ENCODE results near the gene SIK3.

The SIK3 gene

DNA sequence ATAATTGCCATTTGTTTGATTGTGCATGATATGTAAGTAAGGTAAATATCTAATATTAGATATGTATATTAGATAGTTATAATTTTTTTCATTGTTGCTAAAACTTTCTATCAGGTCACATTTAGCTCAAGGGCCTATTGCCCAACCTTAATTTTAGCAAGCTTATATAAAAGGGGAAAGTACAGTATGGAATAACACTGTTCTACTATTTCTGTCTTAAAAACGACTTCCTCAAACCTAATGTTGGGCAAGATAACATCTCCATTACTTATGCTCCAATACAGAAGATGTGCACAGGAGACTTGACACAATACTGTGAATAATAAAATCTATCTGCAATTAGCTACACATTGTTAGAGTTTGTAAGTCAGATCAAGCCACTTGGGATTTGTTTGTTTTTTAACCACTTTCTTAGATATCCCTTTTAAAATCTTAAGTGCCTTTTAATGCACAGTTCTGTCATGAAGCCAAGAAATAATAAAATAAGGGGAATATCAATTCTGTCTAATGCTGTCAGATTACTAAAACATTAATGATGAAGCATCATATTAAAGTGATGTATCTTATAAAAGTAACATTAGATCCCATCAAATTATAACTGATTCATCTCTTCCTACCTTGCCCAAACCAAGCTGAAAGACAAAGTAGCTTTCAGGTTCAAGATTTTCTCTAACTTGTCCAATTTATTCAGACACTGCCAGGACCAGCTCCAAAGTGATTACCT lies 98.1 kb downstream of the SIK3 start:
- DNase-seq = no peak

DNA sequence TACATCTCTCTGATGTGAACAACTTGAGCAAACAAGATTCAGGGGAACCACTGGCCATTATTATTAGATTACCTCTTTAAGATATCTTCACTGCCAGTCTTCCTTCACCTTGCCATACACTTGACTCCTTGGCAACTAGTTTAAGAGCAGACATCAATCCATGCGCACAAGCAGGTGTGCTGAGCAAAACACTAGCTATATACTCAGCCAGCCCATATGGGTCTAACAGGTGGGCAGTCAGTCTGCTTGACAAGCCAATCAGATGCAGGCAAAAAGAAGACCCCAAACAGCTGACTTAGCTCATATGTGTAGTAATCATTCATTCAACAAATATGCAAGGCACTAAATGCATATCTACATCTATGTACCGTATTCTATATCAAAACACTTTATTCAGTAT lies 101.2 kb downstream of the SIK3 start:
- no peak for DNase-seq

DNA sequence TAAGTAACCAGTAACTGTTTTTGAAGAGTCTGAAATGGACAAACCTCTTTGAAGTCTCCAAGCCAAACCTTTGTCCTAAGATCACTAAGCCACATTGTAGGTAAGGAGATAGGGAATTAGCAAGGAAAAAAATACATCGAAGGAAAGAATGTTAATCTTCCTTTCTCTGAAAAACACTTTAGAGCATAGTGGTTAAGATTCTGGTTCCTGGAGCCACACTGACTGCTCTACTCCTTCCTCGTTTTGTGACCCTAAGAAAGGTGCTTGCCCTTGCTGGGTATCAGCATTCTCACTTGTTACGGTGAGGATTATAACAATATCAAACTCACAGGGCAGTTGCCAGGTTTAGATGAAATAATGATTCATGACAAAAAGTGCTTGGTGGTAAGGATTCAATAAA lies 104.0 kb downstream of the SIK3 start:
- DNase-seq = no peak

DNA sequence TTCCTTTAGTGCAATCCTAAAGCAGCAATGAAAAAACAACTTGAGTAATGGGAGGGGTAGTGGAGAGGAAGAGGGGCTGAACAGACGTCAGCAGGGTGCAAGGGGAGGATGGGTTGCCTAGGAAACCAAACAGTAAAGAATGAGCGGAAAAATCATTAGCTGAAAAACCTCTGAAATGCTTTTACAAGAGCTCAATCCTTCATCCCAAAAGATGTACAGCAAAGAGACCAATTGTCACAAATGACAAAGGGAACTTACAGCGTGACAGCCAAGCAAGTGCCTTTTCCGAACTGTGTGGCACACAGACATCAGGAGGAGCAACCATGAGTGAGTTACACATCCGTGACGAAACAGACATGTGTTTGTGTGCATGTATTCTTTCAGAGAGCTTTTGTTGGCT lies 104.6 kb downstream of the SIK3 start:
- peak; percentile 28 to 61 (median 51) for DNase-seq

DNA sequence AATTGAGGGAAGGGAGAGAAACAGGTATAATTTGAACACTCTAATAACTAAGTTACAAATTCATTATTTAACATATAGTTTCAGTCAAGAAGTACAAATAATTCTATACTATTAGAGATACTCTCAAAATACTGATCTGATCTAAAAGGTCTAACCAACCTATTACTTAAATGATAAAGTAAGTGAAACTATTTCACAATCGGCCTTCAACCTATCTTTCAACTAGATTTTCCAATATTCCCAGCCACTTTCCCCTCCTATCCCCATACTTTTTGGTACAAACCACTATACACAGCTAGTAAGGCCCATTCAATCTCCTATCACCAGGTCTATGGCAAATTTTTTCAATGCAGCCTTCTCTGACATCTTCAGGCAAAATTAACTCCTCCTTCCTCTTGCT lies 106.7 kb downstream of the SIK3 start:
- no peak for DNase-seq

DNA sequence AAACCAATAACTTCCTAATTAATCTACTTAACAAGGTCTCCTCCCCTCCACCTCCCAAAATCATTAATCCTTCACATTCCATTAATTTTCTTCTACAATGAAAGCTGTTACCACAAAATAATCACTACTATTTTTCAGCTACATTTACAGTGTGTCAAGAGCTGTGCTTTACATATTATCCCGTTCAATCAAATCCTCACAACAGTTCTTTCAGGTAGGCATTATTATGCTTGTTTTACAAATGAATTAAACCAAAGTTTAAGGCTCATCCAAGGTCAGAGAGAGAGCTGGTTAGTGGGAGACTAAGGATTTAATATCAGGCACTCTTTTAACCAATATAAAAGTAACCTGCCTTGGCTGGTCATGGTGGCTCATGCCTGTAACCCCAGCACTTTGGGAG lies 107.4 kb downstream of the SIK3 start:
- DNase-seq = no peak

DNA sequence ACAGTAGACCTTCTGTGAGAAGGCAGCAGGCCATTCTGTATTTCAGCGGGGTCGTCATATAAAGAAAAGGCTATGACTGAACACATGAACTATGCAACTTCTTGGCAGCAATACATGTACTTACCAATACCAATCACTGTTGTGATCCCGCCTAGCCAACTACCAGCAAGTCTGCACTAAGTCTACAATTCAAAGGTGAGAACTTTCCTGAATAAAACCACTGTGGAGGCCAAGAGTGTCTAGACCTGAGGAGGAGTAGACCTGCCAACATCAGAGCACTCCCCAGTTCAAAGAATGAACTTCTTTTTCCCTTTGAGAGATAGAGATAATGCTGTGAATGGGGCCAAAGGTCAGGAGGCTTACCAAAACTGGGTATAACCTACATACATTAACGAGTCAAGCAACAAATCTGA lies 108.2 kb downstream of the SIK3 start:
- DNase-seq = no peak

DNA sequence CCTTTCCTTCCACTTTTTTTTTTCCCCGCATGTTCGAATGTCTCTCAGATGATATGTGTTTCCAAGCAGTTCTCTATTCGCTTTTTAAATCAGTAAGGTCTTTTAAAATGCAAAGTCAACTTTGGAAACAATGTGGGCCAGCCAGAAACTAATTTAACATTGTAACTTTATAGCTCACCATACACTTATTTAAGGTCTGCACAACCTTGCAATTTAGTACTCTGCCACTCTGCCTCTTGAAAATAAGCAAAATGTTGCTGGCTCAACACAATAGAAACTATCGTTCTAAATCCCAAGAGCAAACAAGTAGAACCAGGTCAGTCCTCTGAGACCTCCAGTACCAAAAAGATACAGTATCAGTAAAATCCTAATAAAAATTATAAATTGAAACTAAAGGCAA lies 109.0 kb downstream of the SIK3 start:
- no peak for DNase-seq

DNA sequence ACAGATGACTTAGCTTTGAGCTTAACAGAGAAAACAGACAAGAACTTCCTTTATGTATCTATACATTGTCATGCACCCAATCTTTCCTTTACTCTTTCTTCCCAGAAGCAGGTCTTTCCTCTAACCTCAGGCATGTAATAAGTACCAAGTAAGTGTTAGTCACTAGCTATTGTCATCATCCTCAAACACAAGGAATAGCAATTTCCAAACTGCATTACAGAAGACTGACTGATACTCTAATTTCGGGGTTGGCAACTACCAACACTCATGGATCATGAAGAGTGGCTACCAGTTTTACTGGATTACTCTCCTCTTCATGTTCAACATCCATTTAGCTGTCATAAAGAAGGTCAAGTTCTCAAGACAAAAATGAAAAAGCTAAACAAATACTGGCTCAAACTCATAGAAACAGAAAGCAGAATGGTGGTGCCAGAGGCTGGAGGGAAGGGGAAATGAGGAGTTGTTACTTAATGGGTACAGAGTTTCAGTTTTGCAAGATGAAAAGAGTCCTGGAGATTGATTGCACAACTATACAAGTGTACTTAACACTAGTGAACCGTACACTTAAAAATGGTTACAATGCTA lies 111.6 kb downstream of the SIK3 start:
- no peak for DNase-seq

DNA sequence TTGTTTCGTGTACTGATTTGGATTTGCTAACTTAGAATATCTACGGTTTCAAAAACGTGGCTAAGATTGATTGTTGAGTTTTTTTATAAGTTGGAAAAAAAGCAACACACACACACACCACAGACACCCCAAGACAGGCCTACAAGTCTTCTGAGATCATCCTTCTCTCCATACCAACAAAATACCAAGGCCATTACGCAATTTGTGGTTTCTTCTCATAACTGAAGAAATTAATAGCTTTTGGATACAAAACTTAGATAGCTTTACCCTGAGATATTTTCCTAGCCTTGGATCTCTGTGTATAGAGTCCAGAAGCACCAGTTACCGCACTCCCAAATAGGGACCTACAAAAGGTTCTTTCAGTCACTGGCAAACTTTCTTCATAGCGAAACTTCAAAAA lies 113.6 kb downstream of the SIK3 start:
- DNase-seq = no peak

DNA sequence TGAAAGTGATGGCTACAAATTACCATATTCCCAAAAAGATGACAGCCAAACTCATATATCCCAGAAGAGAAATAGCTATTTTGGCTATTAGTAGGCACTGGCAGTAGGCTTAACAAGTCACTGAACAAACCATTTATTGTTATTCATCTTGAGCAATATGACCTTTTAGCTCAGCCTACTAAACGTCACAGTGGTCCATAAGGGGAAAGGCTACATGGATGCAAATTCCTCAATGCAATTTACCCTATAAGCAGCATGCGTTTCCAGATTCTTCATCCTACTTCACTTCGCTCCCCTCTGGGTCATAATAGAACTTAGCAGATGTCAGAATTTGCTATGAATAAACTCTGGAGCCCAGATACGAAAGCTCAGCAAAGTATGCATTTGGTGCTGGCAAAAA lies 114.0 kb downstream of the SIK3 start:
- DNase-seq = no peak

DNA sequence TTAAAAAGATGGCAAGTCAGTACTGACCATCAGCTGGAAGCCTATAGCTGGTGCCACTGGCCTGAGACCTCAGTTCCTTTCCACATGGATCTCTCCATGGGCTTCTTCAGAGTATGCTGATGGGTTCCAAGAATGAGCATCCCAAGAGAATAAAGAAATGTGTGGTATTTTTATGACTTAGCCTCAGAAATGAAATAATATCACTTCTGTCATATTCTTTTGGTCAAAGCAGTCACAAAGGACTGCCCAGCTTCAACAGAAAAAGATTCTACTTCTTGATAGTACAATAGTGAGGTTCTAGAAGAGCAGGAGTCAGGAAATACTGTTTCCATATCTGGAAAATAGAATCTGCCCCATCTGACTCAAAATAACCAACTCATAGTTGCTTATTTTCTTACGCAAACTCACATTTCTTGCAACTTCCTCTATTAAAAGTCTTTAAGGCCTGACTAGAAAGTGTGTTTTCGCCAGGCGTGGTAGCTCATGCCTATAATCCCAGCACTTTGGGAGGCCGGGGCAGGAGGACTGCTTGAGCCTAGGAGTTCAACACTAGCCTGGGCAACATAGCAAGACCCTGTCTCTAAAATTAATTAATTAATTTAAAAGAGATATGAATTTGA lies 116.9 kb downstream of the SIK3 start:
- DNase-seq = no peak

DNA sequence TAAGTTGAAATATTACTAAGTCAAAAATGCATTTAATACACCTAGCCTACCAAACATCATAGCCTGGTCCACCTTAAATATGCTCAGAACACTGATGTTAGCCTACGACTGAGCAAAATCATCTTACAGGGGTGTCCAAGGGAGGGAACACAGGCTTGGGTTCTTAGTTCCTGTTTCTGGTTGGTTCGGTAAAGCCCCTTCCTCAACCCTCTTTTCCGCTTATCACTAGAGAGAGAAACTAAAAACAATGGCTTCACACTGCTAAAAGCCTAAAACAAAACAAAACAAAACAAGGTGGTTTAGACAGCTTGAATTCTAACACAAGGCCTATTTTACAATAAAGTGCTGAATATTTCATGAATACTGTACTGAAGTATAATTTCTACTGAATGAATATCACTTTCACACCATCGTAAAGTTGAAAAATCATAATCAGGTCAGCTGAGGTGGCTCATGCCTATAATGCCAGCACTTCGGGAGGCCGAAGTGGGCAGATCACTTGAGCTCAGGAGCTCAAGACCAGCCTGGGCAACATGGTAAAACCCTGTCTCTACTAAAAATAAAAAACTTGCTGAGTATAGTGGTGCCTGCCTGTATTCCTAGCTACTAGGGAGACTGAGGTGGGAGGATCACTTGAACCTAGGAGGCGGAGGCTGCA lies 118.0 kb downstream of the SIK3 start:
- peak in 3 of 6 experiments; percentile 9 to 36 (median 24) for DNase-seq

DNA sequence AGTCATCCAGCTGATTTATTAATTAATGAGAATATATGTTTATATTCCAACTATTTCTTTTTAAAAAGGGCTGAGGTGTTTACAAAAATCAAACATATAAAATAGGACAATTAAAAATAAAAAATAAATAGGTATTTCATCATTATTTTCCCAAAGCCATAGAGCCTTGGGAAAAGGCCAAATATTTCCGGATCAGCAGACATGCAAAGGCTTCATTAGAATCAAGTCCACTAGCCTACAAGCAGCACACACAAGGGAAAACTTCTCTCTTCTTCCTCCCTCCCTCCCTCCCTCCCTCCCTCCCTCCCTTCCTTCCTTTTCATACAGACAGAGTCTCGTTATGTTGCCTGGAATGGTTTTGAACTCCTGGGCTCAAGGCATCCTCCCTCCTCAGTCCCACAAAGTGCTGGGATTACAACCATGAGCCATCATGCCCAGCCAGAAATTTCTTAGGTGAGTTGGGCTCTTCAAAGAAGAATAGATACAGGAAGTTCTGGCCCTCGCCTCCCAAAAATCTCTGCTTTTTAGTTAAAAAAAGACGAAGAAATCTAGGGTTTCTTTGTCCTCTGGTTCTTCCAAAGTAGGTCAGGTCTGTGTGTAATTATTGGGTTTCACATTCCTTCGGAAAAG lies 121.2 kb downstream of the SIK3 start:
- no peak for DNase-seq

DNA sequence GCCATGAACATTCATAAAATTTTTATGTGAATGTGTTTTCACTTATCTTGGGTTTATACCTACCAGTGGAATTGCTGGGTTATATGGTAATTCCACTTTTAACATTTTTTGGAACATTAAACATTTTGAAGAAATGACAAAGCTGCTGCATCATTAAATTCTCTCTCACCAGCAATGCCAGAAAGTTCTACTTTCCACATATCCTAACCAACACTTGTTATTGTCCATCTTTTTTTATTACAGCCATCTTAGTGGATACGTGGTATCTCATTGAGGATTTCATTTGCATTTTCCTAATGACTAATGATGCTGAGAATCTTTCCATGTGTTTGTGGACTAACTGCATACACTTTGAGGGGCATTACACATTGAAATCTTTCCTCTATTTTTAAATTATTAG lies 122.6 kb downstream of the SIK3 start:
- DNase-seq = no peak

DNA sequence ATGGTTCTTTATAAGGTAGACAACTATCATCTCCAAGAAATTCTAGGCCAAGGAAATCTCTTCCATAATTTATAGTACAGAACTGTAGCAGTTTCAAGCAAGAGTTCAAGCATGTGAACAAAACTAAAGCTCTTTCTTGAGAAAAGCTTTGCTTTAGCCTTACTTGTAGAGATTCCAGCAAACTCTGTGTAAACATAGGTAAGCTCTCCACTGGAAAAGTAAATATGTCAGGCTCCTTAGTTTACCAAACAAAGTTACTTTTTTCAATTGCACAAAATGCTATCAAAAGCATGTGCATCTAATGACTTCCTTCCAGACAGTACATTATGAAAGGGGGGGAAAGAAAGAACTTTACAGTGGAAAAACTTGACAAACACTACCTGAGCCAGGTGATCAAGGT lies 125.0 kb downstream of the SIK3 start:
- DNase-seq = no peak

DNA sequence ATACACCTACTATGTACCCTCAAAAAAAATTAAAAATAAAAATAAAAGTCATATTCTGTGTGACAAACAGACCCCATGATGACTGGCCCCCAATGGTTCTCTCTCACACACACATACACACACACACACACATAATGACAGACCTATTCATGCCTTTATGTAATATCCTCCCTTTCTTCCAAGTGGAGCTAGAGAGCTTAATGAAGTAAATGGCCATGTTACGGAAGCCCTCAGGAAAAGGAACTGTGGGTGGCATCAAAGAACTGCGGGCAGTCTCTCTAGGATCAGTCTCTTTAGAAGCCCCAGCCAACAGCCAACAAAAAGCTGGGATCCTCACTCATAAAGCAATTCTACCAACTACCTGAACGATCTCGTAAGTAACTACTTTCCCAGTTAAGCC lies 125.5 kb downstream of the SIK3 start:
- no peak for DNase-seq

DNA sequence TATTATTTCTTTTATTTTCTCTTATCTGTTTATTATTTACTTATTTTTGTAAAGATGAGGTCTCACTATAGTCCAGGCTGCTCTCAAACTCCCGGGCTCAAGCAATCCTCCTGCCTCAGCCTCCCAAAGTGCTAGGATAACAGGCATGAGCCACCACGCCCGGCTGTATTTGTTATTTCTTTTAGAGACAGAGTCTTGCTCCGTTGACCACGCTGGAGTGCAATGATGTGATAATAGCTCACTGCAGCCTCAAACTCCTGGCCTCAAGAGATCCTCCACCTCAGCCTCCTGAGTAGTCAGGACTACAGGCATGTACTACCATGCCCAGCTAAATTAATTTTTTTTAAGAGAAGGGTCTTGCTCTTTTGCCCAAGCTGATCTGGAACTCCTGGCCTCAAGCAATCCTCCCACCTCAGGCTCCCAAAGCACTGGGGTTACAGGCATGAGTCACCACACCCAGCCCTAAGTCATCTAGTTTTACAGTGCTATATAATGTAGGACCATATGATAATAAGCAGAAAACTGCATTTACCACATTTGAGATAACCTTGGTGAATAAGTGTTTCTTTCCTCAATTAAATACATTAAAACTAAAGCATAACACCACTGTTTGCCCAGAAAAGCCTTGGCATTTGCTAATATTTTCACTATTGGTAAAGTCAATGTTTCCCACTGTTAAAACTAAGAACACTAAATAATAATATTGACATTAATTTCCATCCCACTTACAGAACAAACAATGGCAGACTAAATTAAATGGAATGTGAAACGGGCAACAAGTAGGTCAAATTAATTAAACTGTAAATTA lies 127.5 kb downstream of the SIK3 start:
- no peak for DNase-seq

DNA sequence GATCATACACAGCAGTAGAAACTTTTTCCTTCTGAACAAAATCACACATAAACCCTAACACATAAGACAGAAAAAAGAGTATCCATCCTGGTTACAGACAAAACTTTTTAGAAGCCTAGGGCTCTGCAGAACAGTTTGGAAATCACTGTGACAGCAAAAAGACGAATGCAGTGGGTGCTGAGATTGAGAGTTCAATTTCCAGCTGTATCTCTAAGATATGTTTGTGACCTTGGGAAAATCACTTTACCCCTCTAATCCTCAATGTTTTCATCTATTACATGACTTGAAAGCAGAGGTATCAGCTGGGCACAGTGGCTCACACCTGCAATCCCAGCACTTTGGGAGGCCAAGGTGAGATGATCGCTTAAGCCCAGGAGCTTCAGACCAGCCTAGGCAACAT lies 128.5 kb downstream of the SIK3 start:
- DNase-seq = no peak

DNA sequence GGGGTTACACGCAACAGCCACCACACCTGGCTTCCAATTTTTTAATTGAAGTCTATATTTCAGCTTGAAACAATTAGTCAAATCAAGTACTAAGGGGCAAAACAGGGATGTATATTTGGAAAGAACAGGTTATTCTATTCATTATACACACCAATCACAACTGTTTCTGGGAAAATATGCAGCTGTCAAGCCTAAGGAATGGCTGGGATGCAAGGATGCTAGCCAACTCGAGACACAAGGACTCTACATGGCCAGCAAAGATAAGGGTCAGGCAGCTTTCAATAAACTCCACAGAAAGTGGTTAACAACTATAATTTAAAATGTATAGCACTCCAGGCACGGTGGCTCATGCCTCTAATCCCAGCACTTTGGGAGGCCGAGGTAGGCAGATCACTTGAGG lies 134.0 kb downstream of the SIK3 start:
- no peak for DNase-seq

DNA sequence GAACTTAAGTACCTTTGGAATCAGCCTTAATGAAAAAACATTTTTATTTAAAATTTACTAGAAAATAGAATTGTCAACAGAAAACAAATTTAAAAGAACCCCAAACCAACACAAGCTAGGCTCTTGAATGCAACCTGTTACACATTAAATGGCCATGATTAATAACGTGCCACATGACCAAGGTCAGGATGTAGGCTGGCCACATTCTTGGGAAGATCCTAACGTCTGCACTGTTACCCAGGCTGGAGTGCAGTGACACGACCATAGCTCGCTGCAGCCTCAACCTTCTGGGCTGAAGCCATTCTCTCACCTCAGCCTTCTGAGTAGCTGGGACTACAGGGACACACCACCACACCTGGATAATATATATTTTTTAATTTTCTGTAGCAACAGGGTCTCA lies 134.4 kb downstream of the SIK3 start:
- DNase-seq = no peak

DNA sequence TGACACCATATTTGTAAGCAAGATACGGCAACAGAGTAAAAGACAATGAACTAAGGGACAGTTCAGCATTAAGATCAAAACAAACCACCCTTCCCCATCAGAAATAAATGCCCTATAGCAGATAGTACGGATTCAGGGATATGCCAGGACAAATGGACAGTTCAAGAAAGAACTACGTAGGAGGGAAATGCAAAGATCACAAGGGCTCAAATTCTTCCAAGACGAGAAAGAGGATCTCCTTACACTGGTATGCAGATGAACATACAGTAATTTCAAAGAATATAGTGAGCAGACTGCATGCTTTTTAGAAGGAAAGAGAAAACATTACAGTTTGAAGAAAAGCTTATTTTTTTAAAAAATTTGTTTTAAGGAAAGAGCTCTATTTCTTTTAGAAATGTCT lies 136.1 kb downstream of the SIK3 start:
- no peak for DNase-seq

DNA sequence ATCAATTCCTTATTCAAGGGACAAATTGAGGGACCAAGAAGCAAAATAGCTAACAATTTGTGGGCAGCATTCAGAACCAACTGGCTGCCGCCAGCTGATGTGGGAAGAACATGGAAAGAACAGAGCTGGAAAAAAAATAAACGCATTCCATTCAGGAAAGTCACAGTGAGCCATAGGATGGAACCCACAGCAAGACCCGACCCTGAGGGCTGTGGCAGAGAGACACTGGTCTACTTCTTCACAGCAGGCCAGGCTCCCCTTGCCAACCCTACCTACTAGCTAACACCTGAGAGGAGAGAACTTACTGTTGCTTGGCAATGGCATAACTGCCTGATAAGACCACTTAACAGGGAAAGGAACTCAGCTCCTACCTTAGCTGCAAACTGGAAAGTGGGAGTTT lies 137.3 kb downstream of the SIK3 start:
- no peak for DNase-seq

Measured in stimulated activated naive CD4-positive, alpha-beta T cell (primary cell).